ENCODE measurements around the gene SHTN1. TPM values are rescaled to one million over a fixed set of nuclear protein-coding genes. Genes with fewer than 3 reads are reported as not detected.

SHTN1 gene
- total RNA-seq, 2 experiments from 2014 or later, result not detected

DNA sequence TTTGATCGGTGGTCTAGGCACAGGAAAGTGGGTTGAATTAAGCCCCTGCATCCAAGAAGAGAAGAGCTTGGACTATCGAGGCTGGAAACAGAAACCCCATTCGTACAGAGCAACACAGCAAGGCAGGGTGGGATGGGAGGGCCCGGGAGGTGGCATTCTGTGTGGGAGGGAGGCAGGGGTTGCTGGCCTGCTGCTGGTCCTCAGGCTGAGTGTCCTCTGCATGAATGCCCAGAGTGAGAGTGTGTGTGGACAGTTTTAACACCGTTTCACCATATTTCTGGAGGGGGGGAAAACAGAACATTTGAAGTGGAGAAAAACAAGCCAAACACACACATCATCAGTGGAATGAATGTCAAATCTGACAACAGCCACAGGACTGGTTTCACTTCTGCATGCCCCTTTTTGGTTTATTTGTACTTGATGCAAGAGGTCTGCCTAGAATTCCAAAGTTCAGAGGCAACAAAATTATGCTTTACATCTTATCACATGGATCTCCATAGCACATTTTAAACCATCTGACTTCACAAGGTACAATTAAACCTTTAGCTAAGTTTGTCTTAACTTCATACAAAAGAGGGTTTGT, 166.8 kb downstream of the SHTN1 start:
- DNase-seq, result no peak
- CTCF ChIA-PET, result interaction anchor here (1.2 kb wide), 1 partner anchor 50 kb away, joined by 4 read pairs; no protein-coding TSS in a partner anchor
- Mint-ChIP-seq H3K4me3 (no peak overlapping the region), H3K27me3 (peaks cover 13% of the 10 kb centered on the region), H3K36me3 (no peaks in the 10 kb centered on the region), H3K9me3 (ENCODE audit: low read depth) (no peaks in the 10 kb centered on the region), H3K27ac (no peak overlapping the region), H3K4me1 (no peaks in the 10 kb centered on the region)
- ATAC-seq, result no peak

DNA sequence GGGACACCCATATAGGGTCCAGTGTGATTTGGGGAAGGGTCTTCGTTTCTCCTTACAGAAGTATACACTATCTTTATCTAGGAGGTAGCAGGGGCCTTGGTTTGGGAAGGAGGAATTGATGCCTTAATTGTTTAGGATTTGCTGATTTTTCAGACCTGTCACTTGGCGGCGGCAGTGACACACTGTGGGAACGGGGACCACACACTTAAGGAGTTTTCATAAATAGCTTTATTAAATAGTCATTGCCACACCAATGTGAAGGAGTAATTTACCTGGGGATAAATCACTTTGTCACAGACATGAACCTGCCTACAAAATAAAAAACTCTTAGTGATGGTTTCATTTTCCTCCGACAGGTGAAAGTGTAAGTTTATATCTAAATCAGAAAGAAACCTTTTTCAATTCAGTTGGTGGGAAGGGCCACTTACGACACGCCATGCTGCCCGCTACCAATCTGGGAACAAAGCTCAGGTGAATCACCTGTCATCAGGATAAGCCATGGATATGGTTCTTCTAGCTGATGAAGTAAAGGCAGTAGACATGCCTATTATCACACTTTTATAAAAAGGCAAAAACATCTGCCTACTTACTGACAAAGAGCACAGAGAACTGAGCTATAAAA, 168.0 kb downstream of the SHTN1 start:
- H3K27me3 Mint-ChIP-seq, result peaks cover 13% of the 10 kb centered on the region

GRCh38 chr10:116836083-116836482, 168.9 kb downstream of the SHTN1 start:
- DNase-seq (no peak), ATAC-seq (no peak)
- CTCF ChIA-PET, result no interaction called here
- Mint-ChIP-seq H3K4me1 (no peaks in the 10 kb centered on the region), H3K9me3 (ENCODE audit: low read depth) (no peaks in the 10 kb centered on the region), H3K36me3 (no peaks in the 10 kb centered on the region), H3K4me3 (no peak overlapping the region), H3K27ac (no peak overlapping the region), H3K27me3 (peaks cover 12% of the 10 kb centered on the region)

More for the DNA sequence above, 168.0 kb downstream of the SHTN1 start:
- Mint-ChIP-seq H3K4me1 (no peaks in the 10 kb centered on the region), H3K27ac (no peak overlapping the region), H3K36me3 (no peaks in the 10 kb centered on the region), H3K4me3 (no peak overlapping the region), H3K9me3 (ENCODE audit: low read depth) (no peaks in the 10 kb centered on the region)
- ATAC-seq, result no peak
- no peak for DNase-seq
- CTCF ChIA-PET, result interaction anchor here (1.2 kb wide), 1 partner anchor 49 kb away, joined by 4 read pairs; no protein-coding TSS in a partner anchor

GRCh38 chr10:116835658-116836057, 169.3 kb downstream of the SHTN1 start:
- Mint-ChIP-seq H3K9me3 (ENCODE audit: low read depth) (no peaks in the 10 kb centered on the region), H3K4me1 (no peaks in the 10 kb centered on the region), H3K36me3 (no peaks in the 10 kb centered on the region), H3K4me3 (no peak overlapping the region), H3K27me3 (peaks cover 9% of the 10 kb centered on the region), H3K27ac (no peak overlapping the region)
- DNase-seq, result no peak
- CTCF ChIA-PET, result no interaction called here
- no peak for ATAC-seq

DNA sequence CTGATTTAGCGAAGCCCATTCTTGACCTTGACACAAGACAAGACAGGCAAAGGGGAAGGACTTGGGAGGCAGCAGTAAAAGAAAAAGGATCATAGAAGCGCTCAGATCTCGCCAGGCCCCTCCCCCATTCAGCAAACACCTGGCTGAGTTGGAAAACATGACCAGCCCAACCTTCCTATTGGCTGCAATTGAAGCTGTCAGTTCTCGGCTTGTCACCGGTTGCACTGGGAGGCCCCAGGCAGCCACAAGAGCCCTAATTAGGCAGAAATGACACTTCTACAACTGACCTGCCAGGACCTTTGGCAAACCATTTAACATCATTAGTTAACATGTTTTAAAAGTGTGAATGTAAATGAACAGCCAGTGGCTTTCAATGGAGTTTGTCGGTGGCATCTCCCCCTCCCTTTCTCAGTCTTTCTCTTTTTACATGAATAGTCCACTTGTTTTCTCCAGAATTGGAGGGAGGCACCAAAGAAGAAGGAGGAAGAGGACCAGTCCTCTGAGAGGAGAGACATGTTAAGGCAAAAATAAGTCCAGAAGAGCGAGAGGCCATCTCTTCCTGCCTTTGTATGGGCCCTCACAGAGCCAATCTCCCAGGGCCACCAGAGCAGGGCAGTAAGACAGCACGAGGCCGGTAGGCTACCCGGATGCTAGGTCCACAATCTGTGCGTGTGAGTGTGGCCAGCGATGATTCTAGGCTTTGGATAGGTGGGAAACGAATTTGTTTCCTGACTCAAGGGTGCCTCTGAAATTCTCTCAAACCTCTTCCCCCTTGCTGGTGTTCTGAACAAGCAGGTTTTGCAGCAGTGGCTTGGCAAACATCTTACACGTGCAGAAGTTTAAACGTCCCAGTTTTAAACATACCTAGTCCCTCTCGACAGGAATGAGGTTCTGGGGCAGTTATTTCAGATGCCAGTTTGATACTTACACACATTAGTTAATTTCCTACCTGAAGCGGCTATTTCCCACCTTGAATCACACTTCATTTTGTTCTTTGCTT, 170.7 kb downstream of the SHTN1 start:
- ATAC-seq, result no peak
- Mint-ChIP-seq H3K4me1 (no peaks in the 10 kb centered on the region), H3K4me3 (no peak overlapping the region), H3K36me3 (no peaks in the 10 kb centered on the region), H3K9me3 (ENCODE audit: low read depth) (no peaks in the 10 kb centered on the region), H3K27ac (no peak overlapping the region), H3K27me3 (peaks cover 9% of the 10 kb centered on the region)
- CTCF ChIA-PET, result no interaction called here
- no peak for DNase-seq

GRCh38 chr10:116831790-116832189, 173.2 kb downstream of the SHTN1 start:
- Mint-ChIP-seq H3K4me1 (no peaks in the 10 kb centered on the region), H3K27me3 (peaks cover 4% of the 10 kb centered on the region), H3K9me3 (ENCODE audit: low read depth) (no peaks in the 10 kb centered on the region), H3K36me3 (no peaks in the 10 kb centered on the region), H3K4me3 (no peak overlapping the region), H3K27ac (no peak overlapping the region)
- CTCF ChIA-PET, result no interaction called here
- ATAC-seq (no peak), DNase-seq (no peak)

Other genes with a start within 250 kb of the SHTN1 start
- not detected for gene ENO4, start 155.7 kb downstream of the SHTN1 start, total RNA-seq
- not detected for gene VAX1, start 133.1 kb upstream of the SHTN1 start, total RNA-seq
- not detected for gene KCNK18, start 192.3 kb upstream of the SHTN1 start, total RNA-seq
- not detected for gene SLC18A2, start 235.9 kb upstream of the SHTN1 start, total RNA-seq